GM10248 (cell line): ENCODE measurements around the gene IGFBP4.

Experiments used
- CTCF ChIA-PET: fragments of 300-600 bp; sonication (Branson Sonifier 250); formaldehyde crosslinking; extraction: SDS; loops from one replicate; lab custom pipeline; 2021; ENCODE audit warnings: antibody characterized with exemption; lab: Yijun Ruan, JAX
- POLR2A ChIA-PET: fragments of 350-650 bp; sonication (Branson Sonifier 250); formaldehyde crosslinking; extraction: SDS; loops from one replicate; lab custom pipeline; 2020; ENCODE audit warnings: antibody characterized with exemption; lab: Yijun Ruan, JAX
- DNase-seq: peaks from one replicate; pipeline ENCODE4 v3.0.0; 2012; ENCODE audit errors: extremely low spot score
- TF ChIP-seq, protein P1 (sequence below): IDR thresholded peaks from 2 replicates; pipeline ENCODE4 v1.5.1; 2012; ENCODE audit warnings: mild to moderate bottlenecking, low read depth; ENCODE audit errors: extremely low read depth, missing control alignments, control extremely low read depth

IGFBP4 gene

DNA sequence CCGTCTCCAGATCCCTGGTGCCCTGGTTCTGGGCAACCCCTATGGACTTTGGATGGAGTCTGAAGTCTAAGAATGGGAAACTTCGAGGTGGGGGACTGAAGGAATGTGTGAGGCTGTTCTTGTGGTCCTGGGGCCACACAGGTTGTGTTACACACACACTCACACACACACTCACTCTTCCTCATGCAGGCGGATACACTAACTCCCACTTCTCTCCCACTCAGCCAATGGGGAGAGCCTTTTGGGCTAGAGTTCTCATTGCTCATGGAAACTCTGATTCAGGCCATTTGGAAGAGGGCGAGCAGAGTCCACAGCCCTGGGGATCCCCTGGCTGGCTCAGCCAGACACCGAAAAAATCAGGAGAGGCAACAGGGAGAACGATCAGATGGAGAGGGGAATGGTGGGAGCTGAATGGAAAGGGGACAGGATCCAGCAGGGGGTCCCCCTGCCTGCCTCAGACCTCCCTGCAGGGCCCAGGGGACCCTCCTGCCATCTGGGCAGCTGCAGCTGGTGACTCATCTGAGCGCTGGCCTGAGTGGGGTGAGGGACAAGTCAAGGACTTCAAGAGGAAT lies 9.1 kb downstream of the IGFBP4 start:
- TF ChIP-seq, protein P1, sequence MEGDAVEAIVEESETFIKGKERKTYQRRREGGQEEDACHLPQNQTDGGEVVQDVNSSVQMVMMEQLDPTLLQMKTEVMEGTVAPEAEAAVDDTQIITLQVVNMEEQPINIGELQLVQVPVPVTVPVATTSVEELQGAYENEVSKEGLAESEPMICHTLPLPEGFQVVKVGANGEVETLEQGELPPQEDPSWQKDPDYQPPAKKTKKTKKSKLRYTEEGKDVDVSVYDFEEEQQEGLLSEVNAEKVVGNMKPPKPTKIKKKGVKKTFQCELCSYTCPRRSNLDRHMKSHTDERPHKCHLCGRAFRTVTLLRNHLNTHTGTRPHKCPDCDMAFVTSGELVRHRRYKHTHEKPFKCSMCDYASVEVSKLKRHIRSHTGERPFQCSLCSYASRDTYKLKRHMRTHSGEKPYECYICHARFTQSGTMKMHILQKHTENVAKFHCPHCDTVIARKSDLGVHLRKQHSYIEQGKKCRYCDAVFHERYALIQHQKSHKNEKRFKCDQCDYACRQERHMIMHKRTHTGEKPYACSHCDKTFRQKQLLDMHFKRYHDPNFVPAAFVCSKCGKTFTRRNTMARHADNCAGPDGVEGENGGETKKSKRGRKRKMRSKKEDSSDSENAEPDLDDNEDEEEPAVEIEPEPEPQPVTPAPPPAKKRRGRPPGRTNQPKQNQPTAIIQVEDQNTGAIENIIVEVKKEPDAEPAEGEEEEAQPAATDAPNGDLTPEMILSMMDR, result no peak
- CTCF ChIA-PET, result interaction anchor here (1.0 to 16.5 kb wide), 6 partner anchors 8 to 94 kb away, joined by 3 to 113 read pairs (median 6); partner anchors contain the start of gene IGFBP4
- DNase-seq, result no peak
- POLR2A ChIA-PET, result no interaction called here

DNA sequence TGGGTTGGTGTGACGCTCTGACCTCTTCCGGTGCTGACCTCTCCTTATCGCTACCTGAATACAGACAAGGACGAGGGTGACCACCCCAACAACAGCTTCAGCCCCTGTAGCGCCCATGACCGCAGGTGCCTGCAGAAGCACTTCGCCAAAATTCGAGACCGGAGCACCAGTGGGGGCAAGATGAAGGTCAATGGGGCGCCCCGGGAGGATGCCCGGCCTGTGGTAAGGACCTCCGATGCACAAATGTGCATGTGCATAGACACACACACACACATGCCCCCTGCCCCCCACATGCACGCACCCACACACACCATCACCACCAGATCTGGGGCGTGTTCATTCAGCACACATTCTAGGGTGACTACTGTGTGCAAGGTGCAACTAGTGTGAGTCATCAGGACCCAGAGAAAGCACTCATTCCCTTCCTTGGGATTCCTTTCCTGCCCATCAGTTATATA lies 9.7 kb downstream of the IGFBP4 start:
- POLR2A ChIA-PET, result no interaction called here

DNA sequence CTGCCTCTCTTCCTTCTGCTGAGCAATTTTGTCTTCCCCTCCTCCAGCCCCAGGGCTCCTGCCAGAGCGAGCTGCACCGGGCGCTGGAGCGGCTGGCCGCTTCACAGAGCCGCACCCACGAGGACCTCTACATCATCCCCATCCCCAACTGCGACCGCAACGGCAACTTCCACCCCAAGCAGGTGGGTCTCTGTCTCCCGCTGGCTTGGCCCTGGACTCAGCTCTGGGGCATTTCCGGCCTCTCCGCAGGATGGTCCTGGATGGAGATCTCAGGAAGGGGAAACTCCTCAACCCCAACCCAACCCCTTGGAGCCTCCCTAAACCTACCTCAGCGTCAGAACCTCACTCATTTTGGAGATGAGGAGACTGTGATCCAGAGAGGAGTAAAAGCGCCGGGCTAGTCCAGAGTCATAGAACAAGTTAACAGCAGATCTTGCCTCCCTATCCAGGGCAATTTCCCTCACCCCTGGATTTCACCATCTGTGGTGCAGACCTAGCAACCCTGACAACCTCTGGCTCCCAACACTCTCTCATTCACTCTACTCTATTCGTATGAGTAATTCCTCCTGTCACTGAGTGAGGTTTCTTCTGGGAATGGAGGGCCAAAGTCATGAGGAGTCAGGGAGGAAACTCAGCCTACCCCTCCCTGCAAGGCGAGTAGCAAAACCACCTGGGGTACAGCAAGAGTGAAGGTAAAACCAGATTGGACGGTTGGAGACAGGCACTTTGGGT lies 10.8 kb downstream of the IGFBP4 start:
- TF ChIP-seq, protein P1, result no peak
- ChIA-PET POLR2A (no interaction called here), CTCF (interaction anchor here (1.2 to 2.7 kb wide), 4 partner anchors 10 to 41 kb away, joined by 4 to 8 read pairs (median 6); partner anchors contain the start of gene IGFBP4)
- no peak for DNase-seq

More for the DNA sequence above, 9.7 kb downstream of the IGFBP4 start:
- no peak for DNase-seq
- TF ChIP-seq, protein P1, result no peak
- CTCF ChIA-PET, result interaction anchor here (1.0 to 16.5 kb wide), 3 partner anchors 9 to 94 kb away, joined by 3 to 113 read pairs (median 8); partner anchors contain the start of gene IGFBP4

DNA sequence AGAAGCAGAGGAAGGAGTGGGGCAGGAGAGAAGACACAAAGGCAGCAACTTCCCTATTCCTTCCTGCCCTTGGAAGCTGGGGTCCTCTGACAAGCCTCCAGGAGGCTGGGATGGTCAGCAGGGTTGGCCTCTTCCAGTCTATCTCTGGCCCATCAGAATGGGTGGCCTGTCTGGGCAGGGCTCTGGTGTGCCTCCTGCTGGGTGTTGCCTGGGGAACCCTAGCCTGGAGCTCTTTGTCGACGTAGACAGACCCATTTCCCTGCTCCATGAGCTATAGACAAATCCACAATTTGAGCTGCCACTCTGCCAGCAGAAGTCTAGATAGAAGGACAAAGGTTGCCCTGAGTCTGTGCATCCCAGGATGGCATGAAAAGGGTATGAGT lies 11.4 kb downstream of the IGFBP4 start:
- ChIA-PET CTCF (interaction anchor here (0.9 to 2.7 kb wide), 5 partner anchors 11 to 40 kb away, joined by 3 to 13 read pairs (median 4); no protein-coding TSS in a partner anchor), POLR2A (no interaction called here)
- TF ChIP-seq, protein P1, result no peak
- DNase-seq, result no peak

DNA sequence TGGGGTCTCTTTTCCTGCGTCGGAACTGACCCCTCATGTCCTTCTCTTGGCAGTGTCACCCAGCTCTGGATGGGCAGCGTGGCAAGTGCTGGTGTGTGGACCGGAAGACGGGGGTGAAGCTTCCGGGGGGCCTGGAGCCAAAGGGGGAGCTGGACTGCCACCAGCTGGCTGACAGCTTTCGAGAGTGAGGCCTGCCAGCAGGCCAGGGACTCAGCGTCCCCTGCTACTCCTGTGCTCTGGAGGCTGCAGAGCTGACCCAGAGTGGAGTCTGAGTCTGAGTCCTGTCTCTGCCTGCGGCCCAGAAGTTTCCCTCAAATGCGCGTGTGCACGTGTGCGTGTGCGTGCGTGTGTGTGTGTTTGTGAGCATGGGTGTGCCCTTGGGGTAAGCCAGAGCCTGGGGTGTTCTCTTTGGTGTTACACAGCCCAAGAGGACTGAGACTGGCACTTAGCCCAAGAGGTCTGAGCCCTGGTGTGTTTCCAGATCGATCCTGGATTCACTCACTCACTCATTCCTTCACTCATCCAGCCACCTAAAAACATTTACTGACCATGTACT lies 13.2 kb downstream of the IGFBP4 start:
- POLR2A ChIA-PET, result no interaction called here
- CTCF ChIA-PET, result interaction anchor here (1.5 to 2.7 kb wide), 7 partner anchors 8 to 83 kb away, joined by 3 to 13 read pairs (median 5); no protein-coding TSS in a partner anchor

More for the DNA sequence above, 13.2 kb downstream of the IGFBP4 start:
- TF ChIP-seq, protein P1, result no peak
- DNase-seq, result no peak
